Smooth muscle cell (in vitro differentiated cells): ENCODE measurements around the gene PLA2G12A. TPM values are rescaled to one million over a fixed set of nuclear protein-coding genes. Genes with fewer than 3 reads are reported as not detected.

Source experiments
- DNase-seq: peaks from one replicate; lab custom pipeline; 2025; ENCODE audit not compliant: unreplicated experiment; lab: John Stamatoyannopoulos, UW
- H2AFZ ChIP-seq: fragments of 200-600 bp; sonication (generic); 2 replicates; pipeline ENCODE4 v1.6.0; 2016; ENCODE audit warnings: antibody characterized with exemption, low read depth, mild to moderate bottlenecking
- H3F3A ChIP-seq: fragments of 200-600 bp; sonication (generic); 2 replicates; pipeline ENCODE4 v1.6.0; 2017; ENCODE audit warnings: antibody characterized with exemption, low read depth
- H3K27ac ChIP-seq: fragments of 200-600 bp; sonication (generic); 2 replicates; pipeline ENCODE4 v1.5.1; 2016; ENCODE audit warnings: low read depth, mild to moderate bottlenecking
- H3K27me3 ChIP-seq: fragments of 200-600 bp; sonication (generic); 2 replicates; pipeline ENCODE4 v1.6.1; 2016; ENCODE audit warnings: low read depth, mild to moderate bottlenecking
- H3K36me3 ChIP-seq: fragments of 200-600 bp; sonication (generic); 2 replicates; pipeline ENCODE4 v1.5.1; 2016; ENCODE audit warnings: low read depth
- H3K4me1 ChIP-seq: fragments of 200-600 bp; sonication (generic); 2 replicates; pipeline ENCODE4 v1.5.1; 2016; ENCODE audit warnings: low read depth
- H3K4me2 ChIP-seq: fragments of 200-600 bp; sonication (generic); 2 replicates; pipeline ENCODE4 v1.6.0; 2016; ENCODE audit warnings: mild to moderate bottlenecking
- H3K4me3 ChIP-seq: fragments of 200-600 bp; sonication (generic); 2 replicates; pipeline ENCODE4 v1.5.1; 2016; ENCODE audit warnings: mild to moderate bottlenecking
- H3K79me2 ChIP-seq: fragments of 200-600 bp; sonication (generic); 2 replicates; pipeline ENCODE4 v1.6.0; 2016; ENCODE audit warnings: low read depth, mild to moderate bottlenecking
- H3K9ac ChIP-seq: fragments of 200-600 bp; sonication (generic); 2 replicates; pipeline ENCODE4 v1.6.0; 2016; ENCODE audit warnings: low read depth
- H3K9me3 ChIP-seq: fragments of 200-600 bp; sonication (generic); replicated peaks from 2 replicates; pipeline ENCODE4 v1.5.1; 2016; ENCODE audit warnings: low read depth
- H4K20me1 ChIP-seq: fragments of 200-600 bp; sonication (generic); 2 replicates; pipeline ENCODE4 v1.6.0; 2016; ENCODE audit warnings: low read depth
- WGBS: methylation state at CpG from one replicate; pipeline ENCODE4 v1.1.7; 2016; ENCODE audit warnings: low lambda C conversion rate; 5-methylcytosine and 5-hydroxymethylcytosine counted together
- polyA plus RNA-seq: library from polyadenylated mRNA; unstranded; fragments of >200 nt; fragmentation: Nextera tagmentation; extraction: Ambion mirVana; gene quantifications from 2 replicates; pipeline ENCODE4 v1.2.1, GENCODE V29; 2016
- total RNA-seq: library from RNA; depleted of rRNA; stranded (reverse); fragments of >200 nt; gene quantifications from 2 replicates; pipeline ENCODE4 v1.2.3, GENCODE V29; 2014
- TF ChIP-seq, protein P1 (sequence below): fragments of 200-600 bp; sonication (generic); IDR thresholded peaks from 2 replicates; pipeline ENCODE4 v1.5.1; 2017; ENCODE audit warnings: borderline replicate concordance, mild to moderate bottlenecking, antibody characterized with exemption; ENCODE audit not compliant: insufficient read depth, poor library complexity, severe bottlenecking

The PLA2G12A gene
- total RNA-seq = 17.7 and 36.8 TPM in 2 replicates
- 56.5 and 57.6 TPM in 2 replicates for polyA plus RNA-seq

GRCh38 chr4:109729718-109730618 is at the start of gene PLA2G12A:
Gene PLA2G12A, minus strand, starts transcription at chr4:109730070. Its CDS starts 261 bp downstream, at chr4:109729809.
- peak within 1 kb of the TSS; percentile 99 for H3K4me2 ChIP-seq
- peak; percentile 80 for DNase-seq
- peak within 1 kb of the TSS; percentile 92 for H3K4me3 ChIP-seq
- H3K9me3 ChIP-seq = no peaks in the 10 kb centered on the region
- H3F3A ChIP-seq = peaks cover 3% of the 10 kb centered on the region
- H2AFZ ChIP-seq = peak within 1 kb of the TSS; percentile 100
- H3K79me2 ChIP-seq = peaks cover 42% of the 10 kb centered on the region
- peak within 1 kb of the TSS; percentile 67 for H3K27ac ChIP-seq
- under 1% methylated on average over 69 of the region's 83 CpGs for WGBS
- H3K9ac ChIP-seq = peak within 1 kb of the TSS; percentile 75
- H3K36me3 ChIP-seq = no peaks in the 10 kb centered on the region
- peaks cover 7% of the 10 kb centered on the region for H3K4me1 ChIP-seq
- no peaks in the 10 kb centered on the region for H3K27me3 ChIP-seq
- H4K20me1 ChIP-seq = no peaks in the 10 kb centered on the region
- TF ChIP-seq, protein P1, sequence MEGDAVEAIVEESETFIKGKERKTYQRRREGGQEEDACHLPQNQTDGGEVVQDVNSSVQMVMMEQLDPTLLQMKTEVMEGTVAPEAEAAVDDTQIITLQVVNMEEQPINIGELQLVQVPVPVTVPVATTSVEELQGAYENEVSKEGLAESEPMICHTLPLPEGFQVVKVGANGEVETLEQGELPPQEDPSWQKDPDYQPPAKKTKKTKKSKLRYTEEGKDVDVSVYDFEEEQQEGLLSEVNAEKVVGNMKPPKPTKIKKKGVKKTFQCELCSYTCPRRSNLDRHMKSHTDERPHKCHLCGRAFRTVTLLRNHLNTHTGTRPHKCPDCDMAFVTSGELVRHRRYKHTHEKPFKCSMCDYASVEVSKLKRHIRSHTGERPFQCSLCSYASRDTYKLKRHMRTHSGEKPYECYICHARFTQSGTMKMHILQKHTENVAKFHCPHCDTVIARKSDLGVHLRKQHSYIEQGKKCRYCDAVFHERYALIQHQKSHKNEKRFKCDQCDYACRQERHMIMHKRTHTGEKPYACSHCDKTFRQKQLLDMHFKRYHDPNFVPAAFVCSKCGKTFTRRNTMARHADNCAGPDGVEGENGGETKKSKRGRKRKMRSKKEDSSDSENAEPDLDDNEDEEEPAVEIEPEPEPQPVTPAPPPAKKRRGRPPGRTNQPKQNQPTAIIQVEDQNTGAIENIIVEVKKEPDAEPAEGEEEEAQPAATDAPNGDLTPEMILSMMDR = no peak

- no peak for DNase-seq
- Histone ChIP-seq H3K9me3 (no peaks in the 10 kb centered on the region), H3K79me2 (no peaks in the 10 kb centered on the region), H2AFZ (peak overlapping the region; percentile 53), H3K27ac (no peak overlapping the region), H3K4me1 (no peaks in the 10 kb centered on the region), H3K4me2 (no peak overlapping the region), H3K4me3 (no peak overlapping the region), H4K20me1 (no peaks in the 10 kb centered on the region), H3K27me3 (no peaks in the 10 kb centered on the region), H3K9ac (no peak overlapping the region), H3F3A (no peaks in the 10 kb centered on the region), H3K36me3 (no peaks in the 10 kb centered on the region)
- TF ChIP-seq, protein P1 = no peak
- 67% methylated on average over 5 of the region's 5 CpGs for WGBS
These were observed 35.0 kb upstream of the PLA2G12A start for GRCh38 chr4:109764789-109765402.

DNA sequence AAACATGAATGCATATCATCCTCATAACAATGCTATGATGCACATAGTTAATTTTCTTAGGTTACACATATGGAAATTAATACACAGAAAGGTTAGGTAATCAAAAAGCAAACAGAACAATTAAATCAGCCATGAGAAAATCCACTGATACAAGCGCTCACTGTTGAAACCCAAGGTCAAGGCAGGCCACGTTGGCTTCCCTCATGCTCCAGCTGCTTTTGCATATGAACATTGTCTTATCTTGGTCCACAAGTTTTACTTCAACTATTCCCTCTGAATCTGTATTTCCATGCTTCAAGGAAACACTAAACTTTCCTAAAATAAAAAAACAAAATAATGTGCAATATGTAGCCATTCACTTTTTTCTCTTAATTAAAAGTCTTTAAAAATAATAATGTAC is 34.5 kb upstream of the PLA2G12A start:
- Histone ChIP-seq H3K9ac (no peak overlapping the region), H3K4me2 (no peak overlapping the region), H3K27ac (no peak overlapping the region), H3K4me1 (no peaks in the 10 kb centered on the region), H3F3A (no peaks in the 10 kb centered on the region), H3K9me3 (no peaks in the 10 kb centered on the region), H4K20me1 (no peaks in the 10 kb centered on the region), H3K4me3 (no peak overlapping the region), H3K79me2 (no peaks in the 10 kb centered on the region), H3K27me3 (no peaks in the 10 kb centered on the region), H3K36me3 (no peaks in the 10 kb centered on the region), H2AFZ (peak overlapping the region; percentile 53)
- 89% methylated on average over 2 of the region's 2 CpGs for WGBS
- TF ChIP-seq, protein P1 = no peak
- DNase-seq = no peak
